HEK293 (cell line): ENCODE data around the gene GUCY2D.

Experiments
- CTCF ChIA-PET: fragments of 350-600 bp; formaldehyde crosslinking; extraction: SDS; loops from one replicate; lab custom pipeline; 2021; ENCODE audit warnings: antibody characterized with exemption; lab: Yijun Ruan, JAX
- POLR2A ChIA-PET: fragments of 300-600 bp; formaldehyde crosslinking; extraction: SDS; loops from one replicate; lab custom pipeline; 2020; ENCODE audit warnings: antibody characterized with exemption, inconsistent platforms; lab: Yijun Ruan, JAX
- H3K27ac ChIP-seq: fragments of 200-500 bp; sonication (Bioruptor generic); 2 replicates; pipeline ENCODE4 v1.5.1; 2014; ENCODE audit warnings: low read depth, low read length, control low read depth, inconsistent platforms; ENCODE audit errors: extremely low read depth
- H3K36me3 ChIP-seq, 2 experiments: fragments of 200-500 bp in 1 of 2; sonication (Bioruptor generic) in 1 of 2; 1 replicate in 1 of 2; 2 replicates in 1 of 2; pipeline ENCODE4 v1.5.1; 2014 to 2017; ENCODE audit warnings: inconsistent platforms in 2 of 2, low read length in 2 of 2; ENCODE audit not compliant: control insufficient read depth in 2 of 2, insufficient read depth in 1 of 2
- H3K4me1 ChIP-seq: fragments of 200-500 bp; sonication (Bioruptor generic); 2 replicates; pipeline ENCODE4 v1.5.1; 2014; ENCODE audit warnings: mild to moderate bottlenecking, low read length, inconsistent platforms; ENCODE audit not compliant: control insufficient read depth, insufficient read depth
- H3K4me3 ChIP-seq: 2 replicates; pipeline ENCODE4 v1.5.1; 2011; ENCODE audit warnings: low read depth, mild to moderate bottlenecking, control low read depth, low read length, moderate library complexity
- H3K9me3 ChIP-seq: fragments of 200-500 bp; sonication (Bioruptor generic); 2 replicates; pipeline ENCODE4 v1.5.1; 2014; ENCODE audit warnings: low read depth, low read length, inconsistent platforms; ENCODE audit not compliant: control insufficient read depth, insufficient read depth
- AEBP2 ChIP-seq: fragments of 450-650 bp; formaldehyde crosslinking; IDR thresholded peaks from 2 replicates; pipeline ENCODE4 v1.5.1; 2016; ENCODE audit warnings: missing biosample characterization, missing genetic modification characterization, borderline replicate concordance
- EGR2 ChIP-seq: fragments of 450-650 bp; formaldehyde crosslinking; IDR thresholded peaks from 2 replicates; pipeline ENCODE4 v1.5.1; 2016; ENCODE audit warnings: low read depth, missing biosample characterization, missing genetic modification characterization
- GFI1B ChIP-seq: fragments of 450-650 bp; formaldehyde crosslinking; IDR thresholded peaks from 2 replicates; pipeline ENCODE4 v1.5.1; 2016; ENCODE audit warnings: missing biosample characterization, missing genetic modification characterization
- GLI2 ChIP-seq: fragments of 450-650 bp; formaldehyde crosslinking; IDR thresholded peaks from 2 replicates; pipeline ENCODE4; 2017; ENCODE audit warnings: missing biosample characterization, missing genetic modification characterization, low read depth, borderline replicate concordance
- REST ChIP-seq: fragments of 450-650 bp; formaldehyde crosslinking; IDR thresholded peaks from 2 replicates; pipeline ENCODE4 v1.5.1; 2016; ENCODE audit warnings: missing biosample characterization, missing genetic modification characterization
- SP2 ChIP-seq: fragments of 450-650 bp; formaldehyde crosslinking; IDR thresholded peaks from 2 replicates; pipeline ENCODE4 v1.5.1; 2016; ENCODE audit warnings: missing biosample characterization, missing genetic modification characterization
- TRIM28 ChIP-seq: IDR thresholded peaks from 2 replicates; pipeline ENCODE4 v1.6.1; 2011; ENCODE audit warnings: low read length, control low read depth, borderline replicate concordance
- ZBTB1 ChIP-seq: fragments of 450-650 bp; formaldehyde crosslinking; IDR thresholded peaks from 2 replicates; pipeline ENCODE4 v1.5.1; 2016; ENCODE audit warnings: missing biosample characterization, missing genetic modification characterization
- ZBTB44 ChIP-seq: fragments of 450-650 bp; IDR thresholded peaks from 2 replicates; pipeline ENCODE4 v1.5.1; 2018; ENCODE audit warnings: missing biosample characterization, mild to moderate bottlenecking, missing genetic modification characterization
- ZBTB8A ChIP-seq: fragments of 450-650 bp; formaldehyde crosslinking; IDR thresholded peaks from 2 replicates; pipeline ENCODE4 v1.5.1; 2016; ENCODE audit warnings: missing biosample characterization, missing genetic modification characterization
- ZNF112 ChIP-seq: fragments of 450-650 bp; formaldehyde crosslinking; IDR thresholded peaks from 2 replicates; pipeline ENCODE4 v1.5.0; 2017; ENCODE audit warnings: missing biosample characterization, missing genetic modification characterization
- ZNF175 ChIP-seq: fragments of 450-650 bp; formaldehyde crosslinking; IDR thresholded peaks from 2 replicates; pipeline ENCODE4 v1.5.1; 2016; ENCODE audit warnings: missing biosample characterization, missing genetic modification characterization
- ZNF18 ChIP-seq: fragments of 450-650 bp; formaldehyde crosslinking; IDR thresholded peaks from 2 replicates; pipeline ENCODE4 v1.5.1; 2016; ENCODE audit warnings: missing biosample characterization, missing genetic modification characterization
- ZNF214 ChIP-seq: fragments of 450-650 bp; formaldehyde crosslinking; IDR thresholded peaks from 2 replicates; pipeline ENCODE4 v1.5.1; 2017; ENCODE audit warnings: missing biosample characterization, mild to moderate bottlenecking, missing genetic modification characterization, borderline replicate concordance
- ZNF221 ChIP-seq: fragments of 450-650 bp; formaldehyde crosslinking; IDR thresholded peaks from 2 replicates; pipeline ENCODE4 v1.5.1; 2017; ENCODE audit warnings: missing biosample characterization, missing genetic modification characterization, borderline replicate concordance
- ZNF37A ChIP-seq: fragments of 450-650 bp; IDR thresholded peaks from 2 replicates; pipeline ENCODE4 v1.5.1; 2018; ENCODE audit warnings: missing biosample characterization, missing genetic modification characterization
- ZNF558 ChIP-seq: fragments of 450-650 bp; formaldehyde crosslinking; IDR thresholded peaks from 2 replicates; pipeline ENCODE4 v1.5.1; 2016; ENCODE audit warnings: missing biosample characterization, missing genetic modification characterization
- ZNF571 ChIP-seq: fragments of 450-650 bp; formaldehyde crosslinking; IDR thresholded peaks from 2 replicates; pipeline ENCODE4 v1.5.0; 2017; ENCODE audit warnings: missing biosample characterization, missing genetic modification characterization
- ZNF660 ChIP-seq: fragments of 450-650 bp; IDR thresholded peaks from 2 replicates; pipeline ENCODE4 v1.5.1; 2018; ENCODE audit warnings: missing biosample characterization, mild to moderate bottlenecking, missing genetic modification characterization
- ZNF76 ChIP-seq: fragments of 450-650 bp; formaldehyde crosslinking; IDR thresholded peaks from 2 replicates; pipeline ENCODE4; 2016; ENCODE audit warnings: low read depth, missing biosample characterization, missing genetic modification characterization, borderline replicate concordance
- ZNF843 ChIP-seq: fragments of 450-650 bp; formaldehyde crosslinking; IDR thresholded peaks from 2 replicates; pipeline ENCODE4 v1.5.1; 2016; ENCODE audit warnings: missing biosample characterization, missing genetic modification characterization

The GUCY2D gene

GRCh38 chr17:8005357-8005756 lies 2.9 kb downstream of the GUCY2D start:
- Histone ChIP-seq H3K27ac (no peak overlapping the region), H3K36me3 (no peaks in the 10 kb centered on the region), H3K4me3 (no peak overlapping the region), H3K4me1 (no peaks in the 10 kb centered on the region), H3K9me3 (no peaks in the 10 kb centered on the region)
- ChIA-PET POLR2A (interaction anchor here (1.9 kb wide), 1 partner anchor 73 kb away, joined by 4 read pairs; the partner anchor contains the start of genes CNTROB and TRAPPC1), CTCF (interaction anchor here (0.7 to 2.4 kb wide), 6 partner anchors 9 to 69 kb away, joined by 3 to 12 read pairs (median 8); no protein-coding TSS in a partner anchor)
- TF ChIP-seq REST (tag by site-specific recombination) (no peak), GLI2 (tag by site-specific recombination) (no peak), ZNF571 (tag by site-specific recombination) (no peak)

- Histone ChIP-seq H3K9me3 (no peaks in the 10 kb centered on the region), H3K4me3 (no peak overlapping the region), H3K27ac (no peak overlapping the region), H3K4me1 (no peaks in the 10 kb centered on the region), H3K36me3 (no peaks in the 10 kb centered on the region)
- ChIA-PET POLR2A (no interaction called here), CTCF (interaction anchor here (0.6 to 2.2 kb wide), 6 partner anchors 17 to 1736 kb away, joined by 3 to 11 read pairs (median 4); no protein-coding TSS in a partner anchor)
- TF ChIP-seq GFI1B (tag by site-specific recombination) (no peak), SP2 (tag by site-specific recombination) (peak; percentile 81)
These were observed 3.7 kb downstream of the GUCY2D start for GRCh38 chr17:8005967-8006730.

- H3K36me3 ChIP-seq = no peaks in the 10 kb centered on the region
- H3K4me1 ChIP-seq = no peaks in the 10 kb centered on the region
- CTCF ChIA-PET = interaction anchor here (0.6 to 1.1 kb wide), 5 partner anchors 16 to 1735 kb away, joined by 3 to 4 read pairs (median 3); no protein-coding TSS in a partner anchor
- H3K27ac ChIP-seq = no peak overlapping the region
- POLR2A ChIA-PET = no interaction called here
- no peaks in the 10 kb centered on the region for H3K9me3 ChIP-seq
- no peak overlapping the region for H3K4me3 ChIP-seq
- TF ChIP-seq ZBTB1 (tag by site-specific recombination) (no peak), AEBP2 (tag by site-specific recombination) (no peak), ZNF76 (tag by site-specific recombination) (no peak), ZNF37A (no peak), ZNF660 (tag by site-specific recombination) (no peak), EGR2 (tag by site-specific recombination) (no peak), ZNF214 (tag by site-specific recombination) (no peak), ZNF112 (no peak), ZNF18 (tag by site-specific recombination) (no peak), ZNF221 (tag by site-specific recombination) (no peak), TRIM28 (no peak), ZNF843 (tag by site-specific recombination) (no peak), ZBTB8A (tag by site-specific recombination) (no peak), ZBTB44 (tag by site-specific recombination) (no peak), ZNF175 (tag by site-specific recombination) (no peak), ZNF558 (tag by site-specific recombination) (no peak)
These were observed 4.6 kb downstream of the GUCY2D start for GRCh38 chr17:8006836-8007680.
